ENCODE measurements around the gene ERC2.
"Not testable (repeated sequence)": the region's sequence is repeated elsewhere in the genome, so short reads cannot be mapped to it uniquely, and the experiment has no call there.

ERC2 gene

GRCh38 chr3:56468184-56469106 lies at the start of gene ERC2:
Gene ERC2 (minus strand): TSS chr3:56468467.
- peak; percentile 73 for DNase-seq

GRCh38 chr3:56502738-56503137 lies 34.5 kb upstream of the ERC2 start:
- DNase-seq, result no peak

GRCh38 chr3:56496376-56496775 lies 28.1 kb upstream of the ERC2 start:
- not testable (repeated sequence) for DNase-seq

GRCh38 chr3:56494679-56495322 lies 26.5 kb upstream of the ERC2 start:
- peak; percentile 86 for DNase-seq

- DNase-seq, result no peak
Measured at GRCh38 chr3:56491566-56491965, 23.3 kb upstream of the ERC2 start.

- peak; percentile 48 for DNase-seq
Measured at GRCh38 chr3:56488812-56489600, 20.7 kb upstream of the ERC2 start.

- DNase-seq, result no peak
Measured at GRCh38 chr3:56484525-56485032, 16.3 kb upstream of the ERC2 start.

- no peak for DNase-seq
Measured at GRCh38 chr3:56484122-56484521, 15.9 kb upstream of the ERC2 start.

GRCh38 chr3:56477646-56478045 lies 9.4 kb upstream of the ERC2 start:
- DNase-seq, result no peak

GRCh38 chr3:56476771-56477170 lies 8.5 kb upstream of the ERC2 start:
- no peak for DNase-seq

GRCh38 chr3:56471771-56472170 lies 3.5 kb upstream of the ERC2 start:
- no peak for DNase-seq

GRCh38 chr3:56469141-56469540 lies 874 bp upstream of the ERC2 start:
- DNase-seq, result no peak

- DNase-seq, result no peak
Measured at GRCh38 chr3:56467801-56468183, 475 bp downstream of the ERC2 start.

- DNase-seq, result peak; percentile 74
Measured at GRCh38 chr3:56467108-56467507, 1.2 kb downstream of the ERC2 start.

- DNase-seq, result no peak
Measured at GRCh38 chr3:56459719-56460118, 8.5 kb downstream of the ERC2 start.

- no peak for DNase-seq
Measured at GRCh38 chr3:56459104-56459496, 9.2 kb downstream of the ERC2 start.

GRCh38 chr3:56458496-56459103 lies 9.7 kb downstream of the ERC2 start:
- DNase-seq, result no peak

GRCh38 chr3:56456117-56456516 lies 12.2 kb downstream of the ERC2 start:
- no peak for DNase-seq

GRCh38 chr3:56453011-56453410 lies 15.3 kb downstream of the ERC2 start:
- no peak for DNase-seq

- DNase-seq, result no peak
Measured at GRCh38 chr3:56452085-56452484, 16.2 kb downstream of the ERC2 start.

GRCh38 chr3:56443372-56443771 lies 24.9 kb downstream of the ERC2 start:
- DNase-seq, result no peak

GRCh38 chr3:56428667-56429066 lies 39.6 kb downstream of the ERC2 start:
- no peak for DNase-seq

GRCh38 chr3:56424885-56425284 lies 43.4 kb downstream of the ERC2 start:
- DNase-seq, result no peak
